WTC11 (cell line): ENCODE data around the gene ADAM22. TPM values are rescaled to one million over a fixed set of nuclear protein-coding genes. Genes with fewer than 3 reads are reported as not detected.

Experiments
- ATAC-seq: fragments of 200-7000 bp; cut with Tn5 transposase; 2 replicates; pipeline ENCODE4 v1.10.0; 2021; ENCODE audit warnings: mild to moderate bottlenecking, moderate library complexity
- CTCF ChIA-PET: fragments of 300-600 bp; sonication (Branson Sonifier 250); formaldehyde crosslinking; loops from one replicate; lab custom pipeline; 2021; ENCODE audit warnings: antibody characterized with exemption; lab: Charles Lee
- POLR2A ChIA-PET: fragments of 350-600 bp; sonication (Branson Sonifier 250); formaldehyde crosslinking; loops from one replicate; lab custom pipeline; 2021; ENCODE audit warnings: antibody characterized with exemption; lab: Charles Lee
- DNase-seq: peaks from one replicate; pipeline ENCODE4 v3.0.0; 2021; ENCODE audit warnings: low spot score
- H3K27ac Mint-ChIP-seq: 2 replicates; pipeline ENCODE4 v1.8.0; 2021; ENCODE audit warnings: mixed read lengths
- H3K27me3 Mint-ChIP-seq: 2 replicates; pipeline ENCODE4 v1.8.0; 2021; ENCODE audit warnings: low read depth, mild to moderate bottlenecking, moderate library complexity, mixed read lengths
- H3K36me3 Mint-ChIP-seq: 2 replicates; pipeline ENCODE4 v1.8.0; 2021; ENCODE audit warnings: mixed read lengths
- H3K4me1 Mint-ChIP-seq: 2 replicates; pipeline ENCODE4 v1.8.0; 2022; ENCODE audit warnings: mixed read lengths
- H3K4me3 Mint-ChIP-seq: 2 replicates; pipeline ENCODE4 v1.8.0; 2021; ENCODE audit warnings: mild to moderate bottlenecking, moderate library complexity, mixed read lengths
- H3K9me3 Mint-ChIP-seq: 2 replicates; pipeline ENCODE4 v1.8.0; 2021; ENCODE audit warnings: mixed read lengths
- ELF4 ChIP-seq: sonication (generic); formaldehyde crosslinking; IDR thresholded peaks from 2 replicates; pipeline ENCODE4 v1.8.1; 2022; ENCODE audit warnings: low read depth, mild to moderate bottlenecking, moderate library complexity, missing genetic modification reagents
- ESRRA ChIP-seq: sonication (generic); formaldehyde crosslinking; IDR thresholded peaks from 2 replicates; pipeline ENCODE4 v1.8.1; 2022; ENCODE audit warnings: mild to moderate bottlenecking, missing genetic modification reagents, borderline replicate concordance
- FOXJ3 ChIP-seq: sonication (generic); formaldehyde crosslinking; IDR thresholded peaks from 2 replicates; pipeline ENCODE4 v1.9.0; 2021; ENCODE audit warnings: missing genetic modification reagents, mild to moderate bottlenecking, borderline replicate concordance
- FOXK1 ChIP-seq: sonication (generic); formaldehyde crosslinking; IDR thresholded peaks from 2 replicates; pipeline ENCODE4 v1.8.0; 2022; ENCODE audit warnings: mild to moderate bottlenecking, moderate library complexity, missing genetic modification reagents
- GABPB1 ChIP-seq: sonication (generic); formaldehyde crosslinking; IDR thresholded peaks from 2 replicates; pipeline ENCODE4 v1.8.1; 2023; ENCODE audit warnings: mild to moderate bottlenecking, missing genetic modification reagents
- JUN ChIP-seq: sonication (generic); formaldehyde crosslinking; IDR thresholded peaks from 2 replicates; pipeline ENCODE4 v1.8.0; 2023; ENCODE audit warnings: mild to moderate bottlenecking, missing genetic modification reagents
- KAT7 ChIP-seq: sonication (generic); formaldehyde crosslinking; IDR thresholded peaks from 2 replicates; pipeline ENCODE4 v1.8.1; 2023; ENCODE audit warnings: missing genetic modification reagents, mild to moderate bottlenecking, borderline replicate concordance
- NFE2L1 ChIP-seq: sonication (generic); formaldehyde crosslinking; IDR thresholded peaks from 2 replicates; pipeline ENCODE4 v1.8.1; 2023; ENCODE audit warnings: missing genetic modification reagents
- RORB ChIP-seq: fragments of 250-450 bp; sonication (Bioruptor Pico); IDR thresholded peaks from 2 replicates; pipeline ENCODE4 v1.9.0; 2021; ENCODE audit warnings: mild to moderate bottlenecking
- SMAD4 ChIP-seq: sonication (generic); formaldehyde crosslinking; IDR thresholded peaks from 2 replicates; pipeline ENCODE4 v1.8.0; 2022; ENCODE audit warnings: mild to moderate bottlenecking, missing genetic modification reagents
- TEAD1 ChIP-seq: sonication (generic); formaldehyde crosslinking; IDR thresholded peaks from 2 replicates; pipeline ENCODE4 v1.8.0; 2022; ENCODE audit warnings: mild to moderate bottlenecking, missing genetic modification reagents
- USF2 ChIP-seq: sonication (generic); formaldehyde crosslinking; IDR thresholded peaks from 2 replicates; pipeline ENCODE4 v1.8.1; 2023; ENCODE audit warnings: mild to moderate bottlenecking, missing genetic modification reagents, moderate library complexity
- ZBTB21 ChIP-seq: sonication (generic); formaldehyde crosslinking; IDR thresholded peaks from 2 replicates; pipeline ENCODE4 v1.8.1; 2023; ENCODE audit warnings: mild to moderate bottlenecking, missing genetic modification reagents, borderline replicate concordance
- ZNF121 ChIP-seq: sonication (generic); formaldehyde crosslinking; IDR thresholded peaks from 2 replicates; pipeline ENCODE4 v1.8.0; 2023; ENCODE audit warnings: missing genetic modification reagents
- ZNF138 ChIP-seq: sonication (generic); formaldehyde crosslinking; conservative IDR thresholded peaks from 2 replicates; pipeline ENCODE4 v1.8.1; 2022; ENCODE audit warnings: mild to moderate bottlenecking, moderate library complexity, missing genetic modification reagents
- ZNF219 ChIP-seq: sonication (generic); formaldehyde crosslinking; IDR thresholded peaks from 2 replicates; pipeline ENCODE4 v1.8.0; 2023; ENCODE audit warnings: missing genetic modification reagents, mild to moderate bottlenecking, borderline replicate concordance
- ZNF232 ChIP-seq: sonication (generic); formaldehyde crosslinking; IDR thresholded peaks from 2 replicates; pipeline ENCODE4 v1.8.0; 2022; ENCODE audit warnings: mild to moderate bottlenecking, missing genetic modification reagents
- ZNF396 ChIP-seq: fragments of 250-450 bp; sonication (Bioruptor Pico); IDR thresholded peaks from 2 replicates; pipeline ENCODE4 v1.8.0; 2021; ENCODE audit warnings: mild to moderate bottlenecking, moderate library complexity, borderline replicate concordance
- ZNF671 ChIP-seq: fragments of 250-450 bp; sonication (Bioruptor Pico); IDR thresholded peaks from 2 replicates; pipeline ENCODE4 v1.8.0; 2021; ENCODE audit warnings: mild to moderate bottlenecking
- total RNA-seq: library from RNA; stranded (reverse); gene quantifications from 3 replicates; pipeline ENCODE4 v1.2.3, GENCODE V29; 2021
- TF ChIP-seq, protein P1 (sequence below): sonication (generic); formaldehyde crosslinking; IDR thresholded peaks from 2 replicates; pipeline ENCODE4 v1.8.0; 2022; ENCODE audit warnings: mild to moderate bottlenecking, missing genetic modification reagents
- TF ChIP-seq, protein P2 (sequence below): fragments of 250-450 bp; sonication (Bioruptor Pico); IDR thresholded peaks from 2 replicates; pipeline ENCODE4 v1.9.0; 2021; ENCODE audit warnings: mild to moderate bottlenecking
- TF ChIP-seq, protein P3 (sequence below): sonication (generic); formaldehyde crosslinking; IDR thresholded peaks from 2 replicates; pipeline ENCODE4 v1.8.1; 2022; ENCODE audit warnings: low read depth, missing genetic modification reagents, borderline replicate concordance
- TF ChIP-seq, protein P4 (sequence below): fragments of 250-450 bp; sonication (Bioruptor Pico); conservative IDR thresholded peaks from 2 replicates; pipeline ENCODE4 v1.9.0; 2021; ENCODE audit warnings: mild to moderate bottlenecking
- TF ChIP-seq, protein P5 (sequence below): sonication (generic); formaldehyde crosslinking; IDR thresholded peaks from 2 replicates; pipeline ENCODE4 v1.8.0; 2022; ENCODE audit warnings: mild to moderate bottlenecking, missing genetic modification reagents
- TF ChIP-seq, protein P6 (sequence below): fragments of 250-450 bp; sonication (Bioruptor Pico); IDR thresholded peaks from 2 replicates; pipeline ENCODE4 v1.9.0; 2021; ENCODE audit warnings: moderate library complexity, mild to moderate bottlenecking, inconsistent platforms, borderline replicate concordance

Gene ADAM22
- total RNA-seq, 1 experiment from 2014 or later = 12.4 TPM

DNA sequence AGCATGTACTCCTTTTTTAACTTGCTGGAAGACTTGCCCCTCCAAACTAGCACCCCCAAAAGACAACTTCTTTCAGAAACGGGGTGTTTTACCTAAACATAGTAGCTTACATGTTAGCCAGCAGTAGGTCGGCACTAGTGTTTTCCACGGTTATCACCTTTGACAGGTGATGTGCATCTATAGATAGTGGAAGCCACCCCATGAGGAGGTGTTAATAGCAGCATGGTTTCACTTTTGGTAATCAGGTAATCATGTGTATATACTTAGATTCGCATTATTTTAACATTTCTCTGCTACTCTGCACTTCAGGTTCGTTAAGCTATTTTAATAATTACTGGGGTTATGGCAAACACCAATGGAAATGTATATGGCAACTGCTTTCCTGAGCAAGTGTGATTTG is 268.2 kb downstream of the ADAM22 start:
- Mint-ChIP-seq H3K27ac (no peak overlapping the region), H3K36me3 (peaks cover 36% of the 10 kb centered on the region), H3K4me3 (no peak overlapping the region), H3K9me3 (no peaks in the 10 kb centered on the region), H3K4me1 (peaks cover 38% of the 10 kb centered on the region), H3K27me3 (no peaks in the 10 kb centered on the region)
- ChIA-PET POLR2A (no interaction called here), CTCF (interaction anchor here (1.3 kb wide), 1 partner anchor 41 kb away, joined by 3 read pairs; no protein-coding TSS in a partner anchor)
- no peak for DNase-seq
- TF ChIP-seq, protein P1, sequence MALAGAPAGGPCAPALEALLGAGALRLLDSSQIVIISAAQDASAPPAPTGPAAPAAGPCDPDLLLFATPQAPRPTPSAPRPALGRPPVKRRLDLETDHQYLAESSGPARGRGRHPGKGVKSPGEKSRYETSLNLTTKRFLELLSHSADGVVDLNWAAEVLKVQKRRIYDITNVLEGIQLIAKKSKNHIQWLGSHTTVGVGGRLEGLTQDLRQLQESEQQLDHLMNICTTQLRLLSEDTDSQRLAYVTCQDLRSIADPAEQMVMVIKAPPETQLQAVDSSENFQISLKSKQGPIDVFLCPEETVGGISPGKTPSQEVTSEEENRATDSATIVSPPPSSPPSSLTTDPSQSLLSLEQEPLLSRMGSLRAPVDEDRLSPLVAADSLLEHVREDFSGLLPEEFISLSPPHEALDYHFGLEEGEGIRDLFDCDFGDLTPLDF (CRISPR knock-in tag) = no peak
- TF ChIP-seq USF2 (CRISPR knock-in tag) = no peak
- TF ChIP-seq JUN (CRISPR knock-in tag) = no peak
- no peak for TF ChIP-seq ZNF121
- TF ChIP-seq ZNF232 = no peak
- TF ChIP-seq ZBTB21 = no peak
- TF ChIP-seq FOXK1 (CRISPR knock-in tag) = no peak
- no peak for TF ChIP-seq ZNF396 (CRISPR knock-in tag)
- TF ChIP-seq FOXJ3 (CRISPR knock-in tag) = no peak
- TF ChIP-seq GABPB1 (CRISPR knock-in tag) = no peak
- TF ChIP-seq ESRRA (CRISPR knock-in tag) = no peak
- TF ChIP-seq, protein P2, sequence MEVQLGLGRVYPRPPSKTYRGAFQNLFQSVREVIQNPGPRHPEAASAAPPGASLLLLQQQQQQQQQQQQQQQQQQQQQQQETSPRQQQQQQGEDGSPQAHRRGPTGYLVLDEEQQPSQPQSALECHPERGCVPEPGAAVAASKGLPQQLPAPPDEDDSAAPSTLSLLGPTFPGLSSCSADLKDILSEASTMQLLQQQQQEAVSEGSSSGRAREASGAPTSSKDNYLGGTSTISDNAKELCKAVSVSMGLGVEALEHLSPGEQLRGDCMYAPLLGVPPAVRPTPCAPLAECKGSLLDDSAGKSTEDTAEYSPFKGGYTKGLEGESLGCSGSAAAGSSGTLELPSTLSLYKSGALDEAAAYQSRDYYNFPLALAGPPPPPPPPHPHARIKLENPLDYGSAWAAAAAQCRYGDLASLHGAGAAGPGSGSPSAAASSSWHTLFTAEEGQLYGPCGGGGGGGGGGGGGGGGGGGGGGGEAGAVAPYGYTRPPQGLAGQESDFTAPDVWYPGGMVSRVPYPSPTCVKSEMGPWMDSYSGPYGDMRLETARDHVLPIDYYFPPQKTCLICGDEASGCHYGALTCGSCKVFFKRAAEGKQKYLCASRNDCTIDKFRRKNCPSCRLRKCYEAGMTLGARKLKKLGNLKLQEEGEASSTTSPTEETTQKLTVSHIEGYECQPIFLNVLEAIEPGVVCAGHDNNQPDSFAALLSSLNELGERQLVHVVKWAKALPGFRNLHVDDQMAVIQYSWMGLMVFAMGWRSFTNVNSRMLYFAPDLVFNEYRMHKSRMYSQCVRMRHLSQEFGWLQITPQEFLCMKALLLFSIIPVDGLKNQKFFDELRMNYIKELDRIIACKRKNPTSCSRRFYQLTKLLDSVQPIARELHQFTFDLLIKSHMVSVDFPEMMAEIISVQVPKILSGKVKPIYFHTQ = no peak
- no peak for TF ChIP-seq KAT7 (CRISPR knock-in tag)
- no peak for TF ChIP-seq RORB (CRISPR knock-in tag)
- no peak for TF ChIP-seq ZNF671 (CRISPR knock-in tag)
- no peak for TF ChIP-seq SMAD4
- TF ChIP-seq TEAD1 (CRISPR knock-in tag) = no peak
- ATAC-seq = no peak

DNA sequence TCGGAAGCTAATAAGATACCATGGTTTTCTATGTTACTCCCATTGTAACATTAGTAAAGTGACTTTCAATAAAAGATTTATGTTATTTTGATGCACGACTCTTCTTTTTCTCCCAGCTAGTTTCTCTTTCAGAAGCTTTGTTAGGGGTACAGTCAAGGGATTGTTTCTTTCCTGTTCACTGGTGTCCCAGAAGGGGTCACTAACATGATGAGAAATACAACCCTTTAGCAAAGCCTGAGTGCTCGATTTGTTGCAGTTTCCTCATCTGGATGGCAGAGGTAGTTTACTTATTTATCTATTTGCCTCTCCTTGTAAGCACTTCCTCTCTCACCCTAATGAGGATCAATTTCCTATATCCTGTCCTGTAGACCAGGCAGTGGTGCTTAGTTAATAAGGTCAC is 268.7 kb downstream of the ADAM22 start:
- ChIA-PET POLR2A (no interaction called here), CTCF (interaction anchor here (1.3 kb wide), 1 partner anchor 40 kb away, joined by 3 read pairs; no protein-coding TSS in a partner anchor)
- no peak overlapping the region for H3K4me3 Mint-ChIP-seq
- H3K36me3 Mint-ChIP-seq = peaks cover 41% of the 10 kb centered on the region
- DNase-seq (no peak), ATAC-seq (no peak)
- TF ChIP-seq ZNF219 (CRISPR knock-in tag) = no peak
- TF ChIP-seq NFE2L1 = no peak
- no peak for TF ChIP-seq ELF4
- TF ChIP-seq, protein P3, sequence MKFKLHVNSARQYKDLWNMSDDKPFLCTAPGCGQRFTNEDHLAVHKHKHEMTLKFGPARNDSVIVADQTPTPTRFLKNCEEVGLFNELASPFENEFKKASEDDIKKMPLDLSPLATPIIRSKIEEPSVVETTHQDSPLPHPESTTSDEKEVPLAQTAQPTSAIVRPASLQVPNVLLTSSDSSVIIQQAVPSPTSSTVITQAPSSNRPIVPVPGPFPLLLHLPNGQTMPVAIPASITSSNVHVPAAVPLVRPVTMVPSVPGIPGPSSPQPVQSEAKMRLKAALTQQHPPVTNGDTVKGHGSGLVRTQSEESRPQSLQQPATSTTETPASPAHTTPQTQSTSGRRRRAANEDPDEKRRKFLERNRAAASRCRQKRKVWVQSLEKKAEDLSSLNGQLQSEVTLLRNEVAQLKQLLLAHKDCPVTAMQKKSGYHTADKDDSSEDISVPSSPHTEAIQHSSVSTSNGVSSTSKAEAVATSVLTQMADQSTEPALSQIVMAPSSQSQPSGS (CRISPR knock-in tag) = no peak
- no peak for TF ChIP-seq ZNF671 (CRISPR knock-in tag)
- TF ChIP-seq, protein P4, sequence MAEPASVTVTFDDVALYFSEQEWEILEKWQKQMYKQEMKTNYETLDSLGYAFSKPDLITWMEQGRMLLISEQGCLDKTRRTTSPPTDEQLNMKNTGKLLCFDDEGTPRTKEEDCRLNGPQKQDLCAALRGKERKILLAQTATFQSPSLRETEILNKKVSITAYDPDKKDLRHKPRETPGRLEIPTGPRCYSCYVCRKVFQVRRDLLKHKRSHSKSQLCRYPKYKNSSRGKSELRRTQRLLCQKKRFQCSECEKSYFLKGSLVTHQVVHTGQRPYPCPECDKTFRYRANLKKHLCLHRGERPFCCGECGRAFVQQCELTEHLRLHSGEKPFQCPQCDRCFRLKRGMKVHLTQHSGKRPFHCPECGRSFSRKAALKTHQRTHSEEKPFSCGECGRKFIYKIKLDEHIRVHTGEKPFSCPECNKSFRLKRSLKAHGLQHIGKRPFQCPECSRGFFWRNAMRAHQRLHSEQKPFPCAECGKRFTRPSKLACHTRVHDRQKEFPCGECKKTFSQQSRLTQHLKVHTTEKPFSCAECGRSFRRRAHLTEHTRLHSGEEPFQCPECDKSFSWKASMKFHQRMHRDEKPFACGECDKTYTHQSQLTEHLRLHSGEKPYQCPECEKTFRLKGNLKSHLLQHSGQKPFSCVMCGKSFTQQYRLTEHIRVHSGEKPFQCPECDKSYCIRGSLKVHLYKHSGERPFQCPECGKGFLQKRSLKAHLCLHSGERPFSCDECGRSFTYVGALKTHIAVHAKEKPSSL = no peak
- no peak for TF ChIP-seq ZNF138 (CRISPR knock-in tag)
- no peak for TF ChIP-seq JUN (CRISPR knock-in tag)
- TF ChIP-seq, protein P5, sequence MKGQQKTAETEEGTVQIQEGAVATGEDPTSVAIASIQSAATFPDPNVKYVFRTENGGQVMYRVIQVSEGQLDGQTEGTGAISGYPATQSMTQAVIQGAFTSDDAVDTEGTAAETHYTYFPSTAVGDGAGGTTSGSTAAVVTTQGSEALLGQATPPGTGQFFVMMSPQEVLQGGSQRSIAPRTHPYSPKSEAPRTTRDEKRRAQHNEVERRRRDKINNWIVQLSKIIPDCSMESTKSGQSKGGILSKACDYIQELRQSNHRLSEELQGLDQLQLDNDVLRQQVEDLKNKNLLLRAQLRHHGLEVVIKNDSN (CRISPR knock-in tag) = no peak
- TF ChIP-seq, protein P6, sequence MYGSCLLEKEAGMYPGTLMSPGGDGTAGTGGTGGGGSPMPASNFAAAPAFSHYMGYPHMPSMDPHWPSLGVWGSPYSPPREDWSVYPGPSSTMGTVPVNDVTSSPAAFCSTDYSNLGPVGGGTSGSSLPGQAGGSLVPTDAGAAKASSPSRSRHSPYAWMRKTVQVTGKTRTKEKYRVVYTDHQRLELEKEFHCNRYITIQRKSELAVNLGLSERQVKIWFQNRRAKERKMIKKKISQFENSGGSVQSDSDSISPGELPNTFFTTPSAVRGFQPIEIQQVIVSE (CRISPR knock-in tag) = no peak
- no peaks in the 10 kb centered on the region for H3K27me3 Mint-ChIP-seq
- H3K9me3 Mint-ChIP-seq = no peaks in the 10 kb centered on the region
- no peak overlapping the region; the same call in 1 of the 2 replicates for H3K27ac Mint-ChIP-seq
- H3K4me1 Mint-ChIP-seq = peaks cover 40% of the 10 kb centered on the region
